ENCODE measurements around the gene NIPAL3. TPM values are rescaled to one million over a fixed set of nuclear protein-coding genes. Genes with fewer than 3 reads are reported as not detected.
"Not testable (repeated sequence)": the region's sequence is repeated elsewhere in the genome, so short reads cannot be mapped to it uniquely, and the experiment has no call there.

Gene NIPAL3
- total RNA-seq, 4 donors from 2014 or later = 4.3 to 8.7 (median 5.8) TPM

- in situ Hi-C loops (cut with MboI; ENCODE audit: low sequenced_read_pairs in 4 of 4) = no loop called here
- Histone ChIP-seq H3K27ac (no peak overlapping the region), H3K4me1 (no peaks in the 10 kb centered on the region), H3K9me3 (no peaks in the 10 kb centered on the region), H3K27me3 (peaks cover 0 to 3% (median 0%) of the 10 kb centered on the region in 3 donors), H3K36me3 (no peaks in the 10 kb centered on the region), H3K4me3 (no peak overlapping the region)
- intact Hi-C loops (cut with DNase I; ENCODE audit: low total_unique reads) = no loop called here
- TF ChIP-seq CTCF (IDR thresholded peaks at IDR 0.05 in 4 of 5, conservative IDR thresholded peaks at IDR 0.05 in 1 of 5) (no peak), POLR2A (IDR thresholded peaks at IDR 0.05) (no peak)
- DNase-seq = no peak
- no peak for ATAC-seq
Observed at GRCh38 chr1:24513706-24514105, 98.1 kb downstream of the NIPAL3 start.

GRCh38 chr1:24514946-24515345, 99.3 kb downstream of the NIPAL3 start:
- no peaks in the 10 kb centered on the region for H3K9me3 ChIP-seq
- H3K4me1 ChIP-seq = no peaks in the 10 kb centered on the region
- no peak for TF ChIP-seq CTCF (IDR thresholded peaks at IDR 0.05 in 4 of 5, conservative IDR thresholded peaks at IDR 0.05 in 1 of 5)
- no peak for TF ChIP-seq POLR2A (IDR thresholded peaks at IDR 0.05)
- H3K4me3 ChIP-seq = no peak overlapping the region
- H3K36me3 ChIP-seq = no peaks in the 10 kb centered on the region
- in situ Hi-C loops (cut with MboI; ENCODE audit: low sequenced_read_pairs in 4 of 4) (no loop called here), intact Hi-C loops (cut with DNase I; ENCODE audit: low total_unique reads) (no loop called here)
- ATAC-seq (no peak), DNase-seq (no peak)
- H3K27ac ChIP-seq = no peak overlapping the region
- H3K27me3 ChIP-seq = no peaks in the 10 kb centered on the region

- ATAC-seq = peak in 1 of 2 donors; percentile 70
- H3K9me3 ChIP-seq; in situ Hi-C loops (cut with MboI; ENCODE audit: low sequenced_read_pairs in 4 of 4); H3K4me3 ChIP-seq; intact Hi-C loops (cut with DNase I; ENCODE audit: low total_unique reads); H3K36me3 ChIP-seq; DNase-seq; H3K4me1 ChIP-seq; H3K27me3 ChIP-seq; H3K27ac ChIP-seq: not testable (repeated sequence)
Observed at GRCh38 chr1:24515671-24516209, 100.1 kb downstream of the NIPAL3 start.

GRCh38 chr1:24516506-24516905, 100.9 kb downstream of the NIPAL3 start:
- TF ChIP-seq CTCF (IDR thresholded peaks at IDR 0.05 in 4 of 5, conservative IDR thresholded peaks at IDR 0.05 in 1 of 5) (no peak), POLR2A (IDR thresholded peaks at IDR 0.05) (no peak)
- in situ Hi-C loops (cut with MboI; ENCODE audit: low sequenced_read_pairs in 4 of 4) (no loop called here), intact Hi-C loops (cut with DNase I; ENCODE audit: low total_unique reads) (no loop called here)
- no peaks in the 10 kb centered on the region for H3K4me1 ChIP-seq
- H3K27ac ChIP-seq = no peak overlapping the region
- DNase-seq (no peak), ATAC-seq (no peak)
- no peaks in the 10 kb centered on the region for H3K27me3 ChIP-seq
- no peak overlapping the region for H3K4me3 ChIP-seq
- H3K36me3 ChIP-seq = no peaks in the 10 kb centered on the region
- H3K9me3 ChIP-seq = no peaks in the 10 kb centered on the region

- Histone ChIP-seq H3K36me3 (no peaks in the 10 kb centered on the region), H3K27me3 (no peaks in the 10 kb centered on the region), H3K4me3 (no peak overlapping the region), H3K9me3 (no peaks in the 10 kb centered on the region), H3K27ac (no peak overlapping the region), H3K4me1 (no peaks in the 10 kb centered on the region)
- DNase-seq (no peak), ATAC-seq (no peak)
- in situ Hi-C loops (cut with MboI; ENCODE audit: low sequenced_read_pairs in 4 of 4) (no loop called here), intact Hi-C loops (cut with DNase I; ENCODE audit: low total_unique reads) (no loop called here)
- TF ChIP-seq CTCF (IDR thresholded peaks at IDR 0.05 in 4 of 5, conservative IDR thresholded peaks at IDR 0.05 in 1 of 5) (no peak), POLR2A (IDR thresholded peaks at IDR 0.05) (no peak)
Observed at GRCh38 chr1:24517898-24518297, 102.3 kb downstream of the NIPAL3 start.

GRCh38 chr1:24520282-24520681, 104.7 kb downstream of the NIPAL3 start:
- H3K4me3 ChIP-seq; H3K27ac ChIP-seq; H3K4me1 ChIP-seq; in situ Hi-C loops (cut with MboI; ENCODE audit: low sequenced_read_pairs in 4 of 4); intact Hi-C loops (cut with DNase I; ENCODE audit: low total_unique reads); ATAC-seq; H3K36me3 ChIP-seq; H3K9me3 ChIP-seq; DNase-seq; H3K27me3 ChIP-seq: not testable (repeated sequence)
